GM19324 (cell line): Measurements from ENCODE around the gene CSNK1E.
A peak's percentile ranks its signal among the peaks of the same experiment; 100 is the strongest.

Source experiments
- ATAC-seq: cut with Tn5 transposase; IDR thresholded peaks from one replicate; pipeline ENCODE4 v1.9.1; 2021; ENCODE audit warnings: mild to moderate bottlenecking, moderate library complexity; ENCODE audit not compliant: unreplicated experiment, low FRiP score

The CSNK1E gene

GRCh38 chr22:38286915-38287669 is 30.1 kb downstream of the CSNK1E start:
- ATAC-seq: no peak

- no peak for ATAC-seq
Observed at GRCh38 chr22:38285018-38285417, 32.2 kb downstream of the CSNK1E start.

GRCh38 chr22:38284042-38284402 is 33.2 kb downstream of the CSNK1E start:
- no peak for ATAC-seq

GRCh38 chr22:38282397-38282796 is 34.8 kb downstream of the CSNK1E start:
- no peak for ATAC-seq

GRCh38 chr22:38276166-38276565 is 41.1 kb downstream of the CSNK1E start:
- peak; percentile 37 for ATAC-seq

GRCh38 chr22:38273135-38273826 is 44.0 kb downstream of the CSNK1E start:
- ATAC-seq: no peak

GRCh38 chr22:38272373-38273134 is 44.7 kb downstream of the CSNK1E start, which contains the start of gene TMEM184B:
TSS of gene TMEM184B (minus strand) at chr22:38273010. CDS start at chr22:38247961, 25,049 bp downstream.
- peak; percentile 77 for ATAC-seq

- peak; percentile 1 for ATAC-seq
Observed at GRCh38 chr22:38271927-38272372, 45.3 kb downstream of the CSNK1E start.

GRCh38 chr22:38271101-38271500 is 46.1 kb downstream of the CSNK1E start:
- ATAC-seq: no peak

GRCh38 chr22:38270091-38270992 is 46.9 kb downstream of the CSNK1E start:
- no peak for ATAC-seq

- ATAC-seq: no peak
Observed at GRCh38 chr22:38269466-38269865, 47.8 kb downstream of the CSNK1E start.

GRCh38 chr22:38267086-38267485 is 50.1 kb downstream of the CSNK1E start:
- no peak for ATAC-seq

- ATAC-seq: no peak
Observed at GRCh38 chr22:38266120-38266519, 51.1 kb downstream of the CSNK1E start.

- no peak for ATAC-seq
Observed at GRCh38 chr22:38264322-38264843, 52.9 kb downstream of the CSNK1E start.

GRCh38 chr22:38262051-38262795 is 55.0 kb downstream of the CSNK1E start:
- ATAC-seq: no peak

GRCh38 chr22:38260761-38261681 is 56.2 kb downstream of the CSNK1E start:
- no peak for ATAC-seq

GRCh38 chr22:38259370-38259769 is 57.9 kb downstream of the CSNK1E start:
- no peak for ATAC-seq

GRCh38 chr22:38258895-38259294 is 58.3 kb downstream of the CSNK1E start:
- ATAC-seq: no peak
